GM19455 (cell line): ENCODE results near the gene SLC35F4.
"Not testable (repeated sequence)": the region's sequence is repeated elsewhere in the genome, so short reads cannot be mapped to it uniquely, and the experiment has no call there.

Experiments used
- ATAC-seq: cut with Tn5 transposase; IDR thresholded peaks from one replicate; pipeline ENCODE4 v1.9.1; 2021; ENCODE audit not compliant: unreplicated experiment

SLC35F4 gene

GRCh38 chr14:57809808-57810207 is 56.1 kb downstream of the SLC35F4 start:
- no peak for ATAC-seq

- no peak for ATAC-seq
Observed at GRCh38 chr14:57797160-57797559, 68.7 kb downstream of the SLC35F4 start.

- ATAC-seq, result no peak
Observed at GRCh38 chr14:57796556-57796955, 69.3 kb downstream of the SLC35F4 start.

GRCh38 chr14:57785058-57785457 is 80.8 kb downstream of the SLC35F4 start:
- ATAC-seq, result no peak

- ATAC-seq, result no peak
Observed at GRCh38 chr14:57771801-57772200, 94.1 kb downstream of the SLC35F4 start.

GRCh38 chr14:57769863-57770523 is 95.9 kb downstream of the SLC35F4 start:
- no peak for ATAC-seq

- ATAC-seq, result no peak
Observed at GRCh38 chr14:57761800-57762199, 104.1 kb downstream of the SLC35F4 start.

GRCh38 chr14:57760896-57761295 is 105.0 kb downstream of the SLC35F4 start:
- ATAC-seq, result no peak

GRCh38 chr14:57755018-57755521 is 110.8 kb downstream of the SLC35F4 start:
- no peak for ATAC-seq

GRCh38 chr14:57754527-57754926 is 111.4 kb downstream of the SLC35F4 start:
- no peak for ATAC-seq

GRCh38 chr14:57753821-57754220 is 112.1 kb downstream of the SLC35F4 start:
- no peak for ATAC-seq

- ATAC-seq, result not testable (repeated sequence)
Observed at GRCh38 chr14:57752142-57752695, 113.7 kb downstream of the SLC35F4 start.

- ATAC-seq, result no peak
Observed at GRCh38 chr14:57751400-57751799, 114.5 kb downstream of the SLC35F4 start.

- ATAC-seq, result no peak
Observed at GRCh38 chr14:57749267-57749666, 116.6 kb downstream of the SLC35F4 start.

GRCh38 chr14:57748279-57748678 is 117.6 kb downstream of the SLC35F4 start:
- no peak for ATAC-seq

- ATAC-seq, result no peak
Observed at GRCh38 chr14:57747036-57747435, 118.9 kb downstream of the SLC35F4 start.

GRCh38 chr14:57746563-57746962 is 119.3 kb downstream of the SLC35F4 start:
- ATAC-seq, result no peak

- no peak for ATAC-seq
Observed at GRCh38 chr14:57739516-57739915, 126.4 kb downstream of the SLC35F4 start.

- no peak for ATAC-seq
Observed at GRCh38 chr14:57737598-57737997, 128.3 kb downstream of the SLC35F4 start.

GRCh38 chr14:57736391-57736790 is 129.5 kb downstream of the SLC35F4 start:
- no peak for ATAC-seq

GRCh38 chr14:57735276-57735675 is 130.6 kb downstream of the SLC35F4 start:
- no peak for ATAC-seq

GRCh38 chr14:57732463-57733285 is 133.2 kb downstream of the SLC35F4 start:
- ATAC-seq, result no peak
